ENCODE measurements around the gene GPALPP1.

- no peak for TF ChIP-seq CTCF (IDR thresholded peaks at IDR 0.05)
- TF ChIP-seq POLR2A (IDR thresholded peaks at IDR 0.05): no peak
These were observed 59.6 kb downstream of the GPALPP1 start for GRCh38 chr13:45048890-45049407.
